ENCODE data around the gene TOE1.

DNA sequence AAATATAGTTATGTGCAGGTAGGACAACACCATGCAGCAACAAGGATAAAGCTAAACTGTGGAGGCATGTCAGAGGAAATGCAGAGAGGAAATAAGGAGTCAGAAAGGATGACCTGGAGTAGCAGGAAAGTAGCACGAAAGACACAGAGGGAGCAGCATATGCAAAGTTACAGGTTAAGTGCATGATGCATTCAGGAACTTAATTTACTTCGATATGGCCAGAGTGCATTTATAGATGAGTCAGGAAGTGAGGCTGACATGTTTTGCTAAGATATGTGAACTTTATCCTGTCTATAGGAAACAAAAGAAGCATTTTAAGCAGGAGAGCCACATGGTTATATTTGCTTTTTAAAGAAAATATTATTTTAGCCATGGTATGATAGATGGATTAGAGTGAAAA is 15.7 kb downstream of the TOE1 start:
- TF ChIP-seq, protein P1, sequence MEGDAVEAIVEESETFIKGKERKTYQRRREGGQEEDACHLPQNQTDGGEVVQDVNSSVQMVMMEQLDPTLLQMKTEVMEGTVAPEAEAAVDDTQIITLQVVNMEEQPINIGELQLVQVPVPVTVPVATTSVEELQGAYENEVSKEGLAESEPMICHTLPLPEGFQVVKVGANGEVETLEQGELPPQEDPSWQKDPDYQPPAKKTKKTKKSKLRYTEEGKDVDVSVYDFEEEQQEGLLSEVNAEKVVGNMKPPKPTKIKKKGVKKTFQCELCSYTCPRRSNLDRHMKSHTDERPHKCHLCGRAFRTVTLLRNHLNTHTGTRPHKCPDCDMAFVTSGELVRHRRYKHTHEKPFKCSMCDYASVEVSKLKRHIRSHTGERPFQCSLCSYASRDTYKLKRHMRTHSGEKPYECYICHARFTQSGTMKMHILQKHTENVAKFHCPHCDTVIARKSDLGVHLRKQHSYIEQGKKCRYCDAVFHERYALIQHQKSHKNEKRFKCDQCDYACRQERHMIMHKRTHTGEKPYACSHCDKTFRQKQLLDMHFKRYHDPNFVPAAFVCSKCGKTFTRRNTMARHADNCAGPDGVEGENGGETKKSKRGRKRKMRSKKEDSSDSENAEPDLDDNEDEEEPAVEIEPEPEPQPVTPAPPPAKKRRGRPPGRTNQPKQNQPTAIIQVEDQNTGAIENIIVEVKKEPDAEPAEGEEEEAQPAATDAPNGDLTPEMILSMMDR (IDR thresholded peaks at IDR 0.05): no peak
- no peak for TF ChIP-seq POLR2A (IDR thresholded peaks at IDR 0.05)

All from heart left ventricle (tissue), 13 donors.